Fibroblast of lung (primary cell): ENCODE measurements around the gene CIB2. TPM values are rescaled to one million over a fixed set of nuclear protein-coding genes. Genes with fewer than 3 reads are reported as not detected.
A peak's percentile ranks its signal among the peaks of the same experiment; 100 is the strongest.

Experiments used
- DNase-seq, 2 donors: peaks; one replicate each; pipeline versions ENCODE4 v3.0.0 to v3.0.0-alpha.2; 2010; ENCODE audit warnings: low read depth in 2 of 2
- H2AFZ ChIP-seq: 2 replicates; pipeline ENCODE4 v1.5.1; 2012; ENCODE audit warnings: low read length, control low read depth, inconsistent platforms
- H3K27ac ChIP-seq: 2 replicates; pipeline ENCODE4 v1.5.1; 2011; ENCODE audit warnings: low read length, control low read depth; ENCODE audit not compliant: insufficient read depth
- H3K27me3 ChIP-seq: 2 replicates; pipeline ENCODE4 v1.5.1; 2011; ENCODE audit warnings: mild to moderate bottlenecking, low read length; ENCODE audit not compliant: control insufficient read depth, insufficient read depth
- H3K36me3 ChIP-seq: 2 replicates; pipeline ENCODE4 v1.5.1; 2011; ENCODE audit warnings: low read length; ENCODE audit not compliant: control insufficient read depth, insufficient read depth
- H3K4me1 ChIP-seq: 2 replicates; pipeline ENCODE4 v1.5.1; 2011; ENCODE audit warnings: low read length; ENCODE audit not compliant: control insufficient read depth, insufficient read depth; ENCODE audit errors: extremely low read depth
- H3K4me2 ChIP-seq: 2 replicates; pipeline ENCODE4 v1.5.1; 2011; ENCODE audit warnings: low read length, control low read depth; ENCODE audit not compliant: insufficient read depth; ENCODE audit errors: extremely low read depth
- H3K4me3 ChIP-seq, 4 experiments: fragments of 200-600 bp in 1 of 4; sonication (generic) in 1 of 4; replicated peaks in 1 of 4; 2 replicates each; pipeline ENCODE4 v1.5.1; 2011 to 2016; ENCODE audit warnings: low read length in 4 of 4, low read depth in 3 of 4, mild to moderate bottlenecking in 3 of 4, control low read depth in 2 of 4, inconsistent platforms in 1 of 4, mixed read lengths in 1 of 4; ENCODE audit not compliant: insufficient read depth in 1 of 4; ENCODE audit errors: control extremely low read depth in 1 of 4
- H3K79me2 ChIP-seq: 2 replicates; pipeline ENCODE4 v1.5.1; 2012; ENCODE audit warnings: mild to moderate bottlenecking, low read length, inconsistent platforms; ENCODE audit not compliant: control insufficient read depth, insufficient read depth
- H3K9ac ChIP-seq: 2 replicates; pipeline ENCODE4 v1.5.1; 2011; ENCODE audit warnings: mild to moderate bottlenecking, low read length, control low read depth; ENCODE audit not compliant: insufficient read depth
- H3K9me3 ChIP-seq: 2 replicates; pipeline ENCODE4 v1.5.1; 2012; ENCODE audit warnings: low read depth, low read length; ENCODE audit not compliant: control insufficient read depth, insufficient read depth
- H4K20me1 ChIP-seq: 2 replicates; pipeline ENCODE4 v1.5.1; 2011; ENCODE audit warnings: low read length; ENCODE audit not compliant: control insufficient read depth, insufficient read depth; ENCODE audit errors: extremely low read depth
- EZH2 ChIP-seq: IDR thresholded peaks from 2 replicates; pipeline ENCODE4 v1.5.1; 2012; ENCODE audit warnings: low read length, control low read depth, mild to moderate bottlenecking; ENCODE audit errors: missing control alignments
- polyA plus RNA-seq, 2 donors: library from polyadenylated mRNA; depleted of rRNA in 1 of 2; stranded (reverse) in 1 of 2; unstranded in 1 of 2; fragments of >200 nt; gene quantifications; 2 replicates each; pipeline ENCODE4 v1.2.1, GENCODE V29; 2011 to 2012; ENCODE audit warnings: missing spikeins in 1 of 2
- total RNA-seq: library from RNA; depleted of rRNA; stranded (reverse); fragments of >200 nt; gene quantifications from 2 replicates; pipeline ENCODE4 v1.2.1, GENCODE V29; 2014
- TF ChIP-seq, protein P1 (sequence below), 2 donors: IDR thresholded peaks in 1 of 2; conservative IDR thresholded peaks in 1 of 2; 1 replicate in 1 of 2; 2 replicates in 1 of 2; pipeline ENCODE4 v1.5.1; 2011 to 2012; ENCODE audit warnings: low read length in 2 of 2, control low read depth in 1 of 2, inconsistent platforms in 1 of 2, low read depth in 1 of 2, mild to moderate bottlenecking in 1 of 2

CIB2 gene
- total and polyA plus RNA-seq, 2 donors (not counting 1 experiment from before 2014, with no cell fraction given): 3.1 to 4.2 TPM

DNA sequence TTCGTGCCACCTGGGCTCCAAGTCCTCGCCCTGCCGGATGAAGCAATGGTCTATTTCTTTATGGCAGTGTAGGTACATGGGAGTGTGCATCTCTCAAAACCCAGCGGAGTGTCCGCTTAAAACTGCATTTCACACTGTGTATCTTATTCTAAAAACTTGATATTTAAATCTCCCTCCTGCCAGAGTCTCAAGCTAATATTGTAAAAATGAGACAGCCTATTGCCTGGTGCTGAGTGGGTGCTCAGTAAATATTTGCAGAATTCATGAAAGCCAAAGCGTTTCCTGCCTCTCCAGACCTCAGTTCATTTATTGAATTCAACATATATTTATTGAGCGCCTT, 53.4 kb downstream of the CIB2 start:
- peak overlapping the region; percentile 50 to 64 (median 62) for H3K4me3 ChIP-seq
- DNase-seq: peak in 1 of 2 donors; percentile 40
- no peaks in the 10 kb centered on the region for H3K27me3 ChIP-seq
- H4K20me1 ChIP-seq: no peaks in the 10 kb centered on the region
- H3K4me1 ChIP-seq: peaks cover 12% of the 10 kb centered on the region
- no peaks in the 10 kb centered on the region for H3K36me3 ChIP-seq
- no peak for TF ChIP-seq EZH2
- TF ChIP-seq, protein P1, sequence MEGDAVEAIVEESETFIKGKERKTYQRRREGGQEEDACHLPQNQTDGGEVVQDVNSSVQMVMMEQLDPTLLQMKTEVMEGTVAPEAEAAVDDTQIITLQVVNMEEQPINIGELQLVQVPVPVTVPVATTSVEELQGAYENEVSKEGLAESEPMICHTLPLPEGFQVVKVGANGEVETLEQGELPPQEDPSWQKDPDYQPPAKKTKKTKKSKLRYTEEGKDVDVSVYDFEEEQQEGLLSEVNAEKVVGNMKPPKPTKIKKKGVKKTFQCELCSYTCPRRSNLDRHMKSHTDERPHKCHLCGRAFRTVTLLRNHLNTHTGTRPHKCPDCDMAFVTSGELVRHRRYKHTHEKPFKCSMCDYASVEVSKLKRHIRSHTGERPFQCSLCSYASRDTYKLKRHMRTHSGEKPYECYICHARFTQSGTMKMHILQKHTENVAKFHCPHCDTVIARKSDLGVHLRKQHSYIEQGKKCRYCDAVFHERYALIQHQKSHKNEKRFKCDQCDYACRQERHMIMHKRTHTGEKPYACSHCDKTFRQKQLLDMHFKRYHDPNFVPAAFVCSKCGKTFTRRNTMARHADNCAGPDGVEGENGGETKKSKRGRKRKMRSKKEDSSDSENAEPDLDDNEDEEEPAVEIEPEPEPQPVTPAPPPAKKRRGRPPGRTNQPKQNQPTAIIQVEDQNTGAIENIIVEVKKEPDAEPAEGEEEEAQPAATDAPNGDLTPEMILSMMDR (conservative IDR thresholded peaks at IDR 0.05 in 1 of 2, IDR thresholded peaks at IDR 0.05 in 1 of 2; ENCODE audit: low read depth in 1 of 2, low read length in 2 of 2): no peak
- H2AFZ ChIP-seq: peak overlapping the region; percentile 85
- H3K9ac ChIP-seq: peak overlapping the region; percentile 91
- H3K9me3 ChIP-seq: no peaks in the 10 kb centered on the region
- peaks cover 34% of the 10 kb centered on the region for H3K79me2 ChIP-seq
- H3K4me2 ChIP-seq: peak overlapping the region; percentile 17
- no peak overlapping the region for H3K27ac ChIP-seq

DNA sequence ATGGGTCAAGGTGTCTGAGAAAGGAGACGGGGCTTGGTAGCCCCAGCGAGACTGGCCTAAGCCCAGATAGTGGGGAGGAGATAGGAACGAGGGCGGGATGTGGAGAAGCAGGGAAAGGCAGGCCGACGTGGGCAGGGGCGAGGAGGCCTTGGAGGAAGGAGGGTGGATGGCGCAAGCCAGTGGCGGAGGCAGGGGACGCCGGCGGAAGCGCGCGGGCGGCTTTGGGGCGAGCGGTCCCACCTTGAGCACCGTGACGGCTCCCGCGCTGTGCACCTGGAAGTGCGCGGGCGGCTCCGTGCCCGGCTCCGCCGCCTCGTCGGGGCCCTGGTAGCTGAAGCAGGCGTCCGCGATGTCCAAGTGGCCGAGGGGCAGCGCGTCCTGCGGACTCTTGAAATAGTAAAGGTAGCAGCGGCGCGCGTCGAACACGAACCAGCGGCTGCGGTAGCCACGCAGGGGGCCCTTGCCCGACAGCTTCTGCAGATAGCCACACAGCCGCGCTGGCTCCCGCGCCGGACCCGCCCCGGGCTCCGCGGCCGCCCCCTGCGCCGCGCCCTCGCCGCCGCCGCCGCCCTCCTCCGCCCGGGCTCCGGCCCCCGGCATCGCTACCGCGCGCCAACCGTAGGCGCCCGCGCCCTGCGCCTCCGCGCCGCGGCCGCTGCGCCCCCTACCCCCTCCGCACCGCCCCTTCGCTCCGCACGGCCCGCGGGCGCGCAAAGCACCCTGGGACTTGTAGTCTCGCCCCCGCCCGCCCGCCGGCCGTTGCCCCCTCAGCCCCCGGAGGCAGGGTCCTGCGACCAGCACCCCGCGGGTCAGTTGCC, 54.0 kb downstream of the CIB2 start, which contains the start of gene TBC1D2B:
Gene TBC1D2B (minus strand): TSS at position 659 of the 818 bp plus-strand sequence. CDS start 59 bp downstream, at position 600.
- H3K27ac ChIP-seq: peak within 1 kb of the TSS; percentile 98
- peak within 1 kb of the TSS; percentile 85 for H2AFZ ChIP-seq
- H3K27me3 ChIP-seq: no peaks in the 10 kb centered on the region
- TF ChIP-seq, protein P1 (conservative IDR thresholded peaks at IDR 0.05 in 1 of 2, IDR thresholded peaks at IDR 0.05 in 1 of 2; ENCODE audit: low read depth in 1 of 2, low read length in 2 of 2): no peak
- TF ChIP-seq EZH2: no peak
- peak within 1 kb of the TSS; percentile 91 for H3K9ac ChIP-seq
- no peaks in the 10 kb centered on the region for H4K20me1 ChIP-seq
- H3K4me2 ChIP-seq: peak within 1 kb of the TSS; percentile 87
- peaks cover 36% of the 10 kb centered on the region for H3K79me2 ChIP-seq
- peak within 1 kb of the TSS; percentile 54 to 82 (median 75) for H3K4me3 ChIP-seq
- no peaks in the 10 kb centered on the region for H3K9me3 ChIP-seq
- no peaks in the 10 kb centered on the region for H3K36me3 ChIP-seq
- peak; percentile 47 to 54 for DNase-seq
- H3K4me1 ChIP-seq: peaks cover 16% of the 10 kb centered on the region

DNA sequence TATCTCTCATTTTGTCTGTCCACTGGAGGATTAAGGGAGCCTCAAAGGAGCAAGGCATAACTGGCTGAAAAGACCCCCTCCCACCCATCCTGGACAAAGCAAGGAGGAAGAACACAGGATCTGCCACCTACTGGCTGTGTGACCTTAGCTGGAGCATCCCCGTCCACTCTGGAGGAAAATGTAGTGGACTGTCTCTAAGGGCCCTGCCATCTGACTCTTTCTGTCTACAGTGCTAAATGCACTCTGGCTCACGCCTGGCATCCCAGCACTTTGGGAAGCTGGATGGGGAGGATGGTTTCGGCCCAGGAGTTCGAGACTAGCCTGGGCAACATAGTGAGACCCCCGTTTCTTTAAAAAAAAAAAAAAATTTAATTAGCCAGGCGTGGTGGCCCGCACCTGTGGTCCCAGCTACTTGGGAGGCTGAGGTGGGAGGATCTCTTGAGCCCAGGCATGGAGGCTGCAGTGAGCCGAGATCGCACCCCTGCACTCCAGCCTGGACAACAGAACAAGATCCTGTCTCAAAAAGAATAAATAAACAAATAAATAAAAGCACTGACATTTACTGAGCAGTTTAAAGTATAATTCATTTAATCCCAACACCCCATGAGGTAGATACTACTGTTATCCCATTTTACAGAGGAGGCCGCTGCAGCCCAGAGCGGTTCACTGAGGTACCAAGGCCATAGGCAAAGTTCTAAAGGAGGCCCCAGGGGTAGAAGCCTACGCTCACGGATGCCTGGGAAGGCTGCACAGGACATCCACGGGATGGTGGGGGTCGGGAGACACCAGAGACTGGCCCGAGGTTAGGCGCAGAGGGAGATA, 54.8 kb downstream of the CIB2 start:
- Histone ChIP-seq H3K27ac (peak overlapping the region; percentile 98), H2AFZ (no peak overlapping the region), H4K20me1 (no peaks in the 10 kb centered on the region), H3K36me3 (no peaks in the 10 kb centered on the region), H3K9me3 (no peaks in the 10 kb centered on the region), H3K9ac (peak overlapping the region; percentile 91), H3K4me3 (peak overlapping the region; percentile 54 to 82 (median 75)), H3K4me1 (peaks cover 23% of the 10 kb centered on the region), H3K4me2 (peak overlapping the region; percentile 87), H3K79me2 (peaks cover 43% of the 10 kb centered on the region), H3K27me3 (no peaks in the 10 kb centered on the region)
- TF ChIP-seq, protein P1 (conservative IDR thresholded peaks at IDR 0.05 in 1 of 2, IDR thresholded peaks at IDR 0.05 in 1 of 2; ENCODE audit: low read depth in 1 of 2, low read length in 2 of 2): peak in 1 of 2 donors; percentile 28
- TF ChIP-seq EZH2: no peak
- peak in 1 of 2 donors; percentile 18 for DNase-seq
